Ovary (tissue), 9 donors: Measurements from ENCODE around the gene TRIM26. TPM values are rescaled to one million over a fixed set of nuclear protein-coding genes. Genes with fewer than 3 reads are reported as not detected.

Experiments
- DNase-seq, 5 donors: peaks; one replicate each; pipeline ENCODE4 v3.0.0-alpha.2; 2019 to 2020
- H3K27ac ChIP-seq, 2 donors: fragments of 200-600 bp; one replicate each; pipeline versions ENCODE4 v1.5.1 to v1.8.0; 2019 to 2022
- H3K27me3 ChIP-seq: fragments of 200-600 bp; one replicate; pipeline ENCODE4 v1.8.0; 2022
- H3K36me3 ChIP-seq: fragments of 200-600 bp; sonication (generic); one replicate; pipeline ENCODE4 v1.5.1; 2019
- H3K4me1 ChIP-seq: one replicate; pipeline ENCODE4 v1.8.1; 2013; ENCODE audit warnings: mild to moderate bottlenecking, moderate library complexity; ENCODE audit not compliant: insufficient read depth
- H3K4me3 ChIP-seq: fragments of 200-600 bp; sonication (generic); one replicate; pipeline ENCODE4 v1.5.1; 2017
- H3K9me3 ChIP-seq, 2 donors: fragments of 200-600 bp in 1 of 2; sonication (generic) in 1 of 2; one replicate each; pipeline versions ENCODE4 v1.5.1 to v1.8.1; 2013 to 2019; ENCODE audit warnings: mild to moderate bottlenecking in 1 of 2, moderate library complexity in 1 of 2
- CTCF ChIP-seq, 3 donors: fragments of 450-650 bp in 2 of 3; fragments of 200-600 bp in 1 of 3; IDR thresholded peaks; one replicate each; pipeline versions ENCODE4 v1.5.1 to v1.8.0; 2016 to 2022; ENCODE audit warnings: antibody characterized with exemption in 3 of 3, mild to moderate bottlenecking in 1 of 3
- EP300 ChIP-seq: sonication (generic); formaldehyde crosslinking; IDR thresholded peaks from one replicate; pipeline ENCODE4 v1.6.1; 2017; ENCODE audit warnings: antibody characterized with exemption
- POLR2A ChIP-seq: fragments of 450-650 bp; IDR thresholded peaks from one replicate; pipeline ENCODE4 v1.6.1; 2017; ENCODE audit warnings: antibody characterized with exemption, mild to moderate bottlenecking, moderate library complexity
- WGBS, 3 donors: extraction: QIAGEN DNeasy Blood & Tissue Kit in 1 of 3; methylation state at CpG; one replicate each; pipeline versions ENCODE4 v1.1.5 to v1.1.7; 2013 to 2017; 5-methylcytosine and 5-hydroxymethylcytosine counted together
- intact Hi-C, 4 donors: fragments of 100-400 bp; cut with DNase I; formaldehyde crosslinking; loops; one replicate each; pipeline versions ENCODE4 v1.11.0 to v1.15.1; 2022 to 2023
- polyA plus RNA-seq, 2 donors: library from polyadenylated mRNA; stranded (reverse); fragments of 200-250 nt in 1 of 2; fragments of 350-450 nt in 1 of 2; fragmentation: Illumina TruSeq in 1 of 2; extraction: RNeasy Lipid Tissue Mini Kit (QIAGEN cat#74804) in 1 of 2; gene quantifications; one replicate each; pipeline ENCODE4 v1.2.3, GENCODE V29; 2013 to 2014
- total RNA-seq, 7 donors: library from RNA; depleted of rRNA in 2 of 7; stranded (reverse); fragments of >200 nt in 2 of 7; fragmentation: NEBNext Ultra II Directional in 3 of 7; extraction: Animal tissue kit (Norgen Biotek cat#: 25700) in 3 of 7; gene quantifications; one replicate each; pipeline versions ENCODE4 v1.1.0 to v1.2.4, GENCODE V29; 2016 to 2023
- donor health status: DM: no; HTN: no; CAD: no; lungs with moderate emphysema.
- donor health status: DM: no; HTN: no; CAD: no.
- donor health status: Bipolar disorder and iron deficiency.
- donor health status: DM: yes; HTN: yes; CAD: no.
- donor health status: DM: no; HTN: no; CAD: no.
- donor health status: DM: yes; HTN: yes; CAD: no.

TRIM26 gene
- total and polyA plus RNA-seq, 9 donors: 15.3 to 35.8 (median 29.0) TPM

- DNase-seq: no peak
- Histone ChIP-seq H3K4me3 (no peak overlapping the region), H3K4me1 (no peaks in the 10 kb centered on the region), H3K27me3 (no peaks in the 10 kb centered on the region), H3K9me3 (no peaks in the 10 kb centered on the region), H3K36me3 (no peaks in the 10 kb centered on the region), H3K27ac (no peak overlapping the region)
- no peak for TF ChIP-seq CTCF (IDR thresholded peaks at IDR 0.05)
- no peak for TF ChIP-seq POLR2A
- TF ChIP-seq EP300: no peak
- intact Hi-C loops: no loop called here
Measured at GRCh38 chr6:30157581-30157980, 55.6 kb downstream of the TRIM26 start.

GRCh38 chr6:30156774-30157173, 56.4 kb downstream of the TRIM26 start:
- Histone ChIP-seq H3K27me3 (no peaks in the 10 kb centered on the region), H3K36me3 (no peaks in the 10 kb centered on the region), H3K4me1 (no peaks in the 10 kb centered on the region), H3K27ac (no peak overlapping the region), H3K9me3 (no peaks in the 10 kb centered on the region), H3K4me3 (no peak overlapping the region)
- 77 to 92% (median 88%) methylated on average over 9 of the region's 9 CpGs for WGBS, 3 donors
- intact Hi-C loops: no loop called here
- TF ChIP-seq CTCF (IDR thresholded peaks at IDR 0.05): no peak
- no peak for DNase-seq

- H3K9me3 ChIP-seq: no peaks in the 10 kb centered on the region
- intact Hi-C loops: no loop called here
- no peak for DNase-seq
- TF ChIP-seq CTCF (IDR thresholded peaks at IDR 0.05): no peak
- TF ChIP-seq POLR2A: no peak
- TF ChIP-seq EP300: no peak
- H3K4me3 ChIP-seq: no peak overlapping the region
- WGBS, 3 donors: 1 to 6% (median 5%) methylated on average over 4 of the region's 4 CpGs
- H3K4me1 ChIP-seq: no peaks in the 10 kb centered on the region
- no peaks in the 10 kb centered on the region for H3K27me3 ChIP-seq
- no peak overlapping the region for H3K27ac ChIP-seq
- H3K36me3 ChIP-seq: no peaks in the 10 kb centered on the region
Measured at GRCh38 chr6:30156262-30156599, 57.0 kb downstream of the TRIM26 start.

- no peak overlapping the region for H3K4me3 ChIP-seq
- no peak for TF ChIP-seq CTCF (IDR thresholded peaks at IDR 0.05)
- no peak for TF ChIP-seq EP300
- no peak for TF ChIP-seq POLR2A
- DNase-seq: no peak
- 73 to 93% (median 82%) methylated on average over 2 of the region's 2 CpGs for WGBS, 3 donors
- H3K9me3 ChIP-seq: no peaks in the 10 kb centered on the region
- no peaks in the 10 kb centered on the region for H3K36me3 ChIP-seq
- H3K27ac ChIP-seq: no peak overlapping the region
- H3K27me3 ChIP-seq: no peaks in the 10 kb centered on the region
- H3K4me1 ChIP-seq: no peaks in the 10 kb centered on the region
- intact Hi-C loops: no loop called here
Measured at GRCh38 chr6:30155520-30156261, 57.5 kb downstream of the TRIM26 start.
